Sigmoid colon (tissue), 7 donors: ENCODE results near the gene DRAP1. TPM values are rescaled to one million over a fixed set of nuclear protein-coding genes. Genes with fewer than 3 reads are reported as not detected.

Experiments used
- DNase-seq: peaks from one replicate; pipeline ENCODE4 v3.0.0-alpha.2; 2019
- H3K27ac ChIP-seq, 4 donors: fragments of 200-600 bp; sonication (generic); one replicate each; pipeline ENCODE4 v1.5.1; 2016 to 2019; ENCODE audit warnings: mild to moderate bottlenecking in 1 of 4
- H3K27me3 ChIP-seq, 3 donors: fragments of 200-600 bp; sonication (generic); one replicate each; pipeline ENCODE4 v1.5.1; 2019; ENCODE audit warnings: mild to moderate bottlenecking in 1 of 3
- H3K36me3 ChIP-seq, 4 donors: fragments of 200-600 bp; sonication (generic); one replicate each; pipeline ENCODE4 v1.5.1; 2016 to 2019
- H3K4me1 ChIP-seq, 4 donors: fragments of 200-600 bp; sonication (generic); one replicate each; pipeline ENCODE4 v1.5.1; 2017 to 2019
- H3K4me3 ChIP-seq, 4 donors: fragments of 200-600 bp; sonication (generic); one replicate each; pipeline ENCODE4 v1.5.1; 2017 to 2019; ENCODE audit warnings: mild to moderate bottlenecking in 2 of 4, moderate library complexity in 1 of 4
- H3K9me3 ChIP-seq, 4 donors: fragments of 200-600 bp in 3 of 4; sonication (generic) in 3 of 4; one replicate each; pipeline versions ENCODE4 v1.5.1 to v1.6.1; 2013 to 2019
- CTCF ChIP-seq, 4 experiments: fragments of 450-650 bp in 3 of 4; fragments of 200-600 bp in 1 of 4; IDR thresholded peaks; one replicate each; pipeline ENCODE4 v1.5.1; 2016 to 2019; ENCODE audit warnings: antibody characterized with exemption in 4 of 4, mild to moderate bottlenecking in 3 of 4, moderate library complexity in 2 of 4
- EP300 ChIP-seq, 4 donors: sonication (generic); formaldehyde crosslinking; IDR thresholded peaks; one replicate each; pipeline ENCODE4 v1.6.1; 2017; ENCODE audit warnings: antibody characterized with exemption in 4 of 4
- POLR2A ChIP-seq, 2 donors: fragments of 450-650 bp; IDR thresholded peaks; one replicate each; pipeline ENCODE4 v1.6.1; 2016; ENCODE audit warnings: antibody characterized with exemption in 2 of 2, mild to moderate bottlenecking in 2 of 2, moderate library complexity in 2 of 2
- POLR2AphosphoS5 ChIP-seq, 4 donors: sonication (generic); formaldehyde crosslinking; IDR thresholded peaks; one replicate each; pipeline ENCODE4 v1.6.1; 2017; ENCODE audit warnings: antibody characterized with exemption in 4 of 4
- WGBS, 2 donors: extraction: QIAGEN DNeasy Blood & Tissue Kit; methylation state at CpG; one replicate each; pipeline ENCODE4 v1.1.7; 2013; 5-methylcytosine and 5-hydroxymethylcytosine counted together
- intact Hi-C: fragments of 100-400 bp; cut with DNase I; formaldehyde crosslinking; loops from one replicate; pipeline ENCODE4 v1.15.1; 2023
- polyA plus RNA-seq, 3 donors: library from polyadenylated mRNA; stranded (reverse); fragments of 200-250 nt; gene quantifications; one replicate each; pipeline ENCODE4 v1.2.3, GENCODE V29; 2013
- total RNA-seq, 4 donors: library from RNA; depleted of rRNA; stranded (reverse); fragments of >200 nt; gene quantifications; one replicate each; pipeline ENCODE4 v1.1.0, GENCODE V29; 2016
- donor health status: healthy with polysubstance abuse.
- donor health status: Bipolar disorder and iron deficiency.
- donor health status: healthy.

DRAP1 gene
- total RNA-seq = 100 to 1,000 TPM in 1 of 4 donors, 10 to 100 TPM in 3; 58.9 to 115 (median 79.2) TPM
- 10 to 100 TPM; 61.5 to 87.1 (median 77.5) TPM for polyA plus RNA-seq

- 1% methylated on average over 59 of the region's 59 CpGs for WGBS, 2 donors
- H3K9me3 ChIP-seq = no peaks in the 10 kb centered on the region
- H3K4me3 ChIP-seq = peak within 1 kb of the TSS; percentile 90 to 99 (median 97)
- peak within 1 kb of the TSS; percentile 95 to 99 (median 98) for H3K27ac ChIP-seq
- peaks cover 0 to 36% (median 6%) of the 10 kb centered on the region in 4 donors for H3K36me3 ChIP-seq
- TF ChIP-seq EP300 (IDR thresholded peaks at IDR 0.05) = no peak
- no peak for TF ChIP-seq CTCF (IDR thresholded peaks at IDR 0.05)
- TF ChIP-seq POLR2AphosphoS5 (IDR thresholded peaks at IDR 0.05) = peak; percentile 32 to 78 (median 72)
- TF ChIP-seq POLR2A (IDR thresholded peaks at IDR 0.05) = peak; percentile 14 to 32
- intact Hi-C loops = loop anchor here (1.0 to 5.0 kb wide), 3 partner anchors 29 to 62 kb away; partner anchors contain the start of genes CCDC85B, CFL1 and SART1
- H3K27me3 ChIP-seq = no peaks in the 10 kb centered on the region
- H3K4me1 ChIP-seq = peaks cover 0 to 58% (median 53%) of the 10 kb centered on the region in 4 donors
- DNase-seq = peak; percentile 99
Observed at GRCh38 chr11:65919141-65919572, at the start of gene DRAP1. Gene DRAP1 (plus strand): TSS chr11:65919426. CDS start chr11:65919502, 76 bp downstream.

- no peak overlapping the region for H3K4me3 ChIP-seq
- H3K36me3 ChIP-seq = peaks cover 9 to 57% (median 30%) of the 10 kb centered on the region in 4 donors
- H3K27me3 ChIP-seq = no peaks in the 10 kb centered on the region
- no peak for TF ChIP-seq EP300 (IDR thresholded peaks at IDR 0.05)
- TF ChIP-seq POLR2AphosphoS5 (IDR thresholded peaks at IDR 0.05) = peak in 2 of 4 donors; percentile 25 to 34
- no peak for TF ChIP-seq POLR2A (IDR thresholded peaks at IDR 0.05)
- TF ChIP-seq CTCF (IDR thresholded peaks at IDR 0.05) = no peak
- peak; percentile 69 for DNase-seq
- 65 to 81% methylated on average over 24 of the region's 24 CpGs for WGBS, 2 donors
- intact Hi-C loops = no loop called here
- H3K9me3 ChIP-seq = no peaks in the 10 kb centered on the region
- H3K27ac ChIP-seq = peak overlapping the region; percentile 93 to 98 (median 96)
- H3K4me1 ChIP-seq = peaks cover 0 to 51% (median 38%) of the 10 kb centered on the region in 4 donors
Observed at GRCh38 chr11:65869643-65870306, 49.5 kb upstream of the DRAP1 start.

- WGBS, 2 donors = 70 to 76% methylated on average over 11 of the region's 11 CpGs
- H3K36me3 ChIP-seq = peaks cover 9 to 52% (median 25%) of the 10 kb centered on the region in 4 donors
- peak overlapping the region; percentile 93 to 98 (median 96) for H3K27ac ChIP-seq
- TF ChIP-seq POLR2AphosphoS5 (IDR thresholded peaks at IDR 0.05) (peak in 1 of 4 donors; percentile 3), POLR2A (IDR thresholded peaks at IDR 0.05) (no peak)
- H3K9me3 ChIP-seq = no peaks in the 10 kb centered on the region
- peaks cover 0 to 51% (median 38%) of the 10 kb centered on the region in 4 donors for H3K4me1 ChIP-seq
- no peak overlapping the region for H3K4me3 ChIP-seq
- DNase-seq = no peak
- intact Hi-C loops = no loop called here
- no peaks in the 10 kb centered on the region for H3K27me3 ChIP-seq
Observed at GRCh38 chr11:65870307-65870658, 48.9 kb upstream of the DRAP1 start.

- Histone ChIP-seq H3K36me3 (peaks cover 9 to 45% (median 18%) of the 10 kb centered on the region in 4 donors), H3K4me1 (peaks cover 0 to 51% (median 38%) of the 10 kb centered on the region in 4 donors), H3K9me3 (no peaks in the 10 kb centered on the region), H3K27me3 (no peaks in the 10 kb centered on the region), H3K4me3 (peak overlapping the region in 3 of 4 donors; percentile 64 to 81 (median 69)), H3K27ac (peak overlapping the region; percentile 93 to 98 (median 96))
- TF ChIP-seq POLR2A (IDR thresholded peaks at IDR 0.05) (no peak), CTCF (IDR thresholded peaks at IDR 0.05) (no peak), POLR2AphosphoS5 (IDR thresholded peaks at IDR 0.05) (peak in 1 of 4 donors; percentile 5)
- intact Hi-C loops = no loop called here
- DNase-seq = peak; percentile 71
- WGBS, 2 donors = 64 to 67% methylated on average over 24 of the region's 24 CpGs
Observed at GRCh38 chr11:65870706-65871681, 48.2 kb upstream of the DRAP1 start.
